ENCODE data around the gene CDC14A. TPM values are rescaled to one million over a fixed set of nuclear protein-coding genes. Genes with fewer than 3 reads are reported as not detected.

The CDC14A gene
- total and polyA plus RNA-seq, 2 donors (not counting 3 experiments of a cell fraction or from before 2014, with no cell fraction given), result 3.4 to 13.9 TPM

- no peaks in the 10 kb centered on the region for H3K9me1 ChIP-seq (replicated peaks; ENCODE audit: control insufficient read depth, extremely low read depth, insufficient read depth, low read length)
- H3K4me1 ChIP-seq (ENCODE audit: control insufficient read depth, extremely low read depth, insufficient read depth, low read length), result no peaks in the 10 kb centered on the region
- peaks cover 5 to 15% of the 10 kb centered on the region in 2 experiments for H3K36me3 ChIP-seq (ENCODE audit: control insufficient read depth in 2 of 2, extremely low read depth in 1 of 2, insufficient read depth in 2 of 2, low read length in 2 of 2)
- no TSS peak for BruUV-seq (replicated peaks)
- no peaks in the 10 kb centered on the region for H3K79me2 ChIP-seq (ENCODE audit: control insufficient read depth, insufficient read depth, low read length)
- H3K27ac ChIP-seq (ENCODE audit: insufficient read depth, low read depth, low read length), result no peak overlapping the region
- no peak overlapping the region for H2AFZ ChIP-seq (ENCODE audit: low read depth, low read length)
- intact Hi-C loops (cut with micrococcal nuclease), result no loop called here
- dilution Hi-C loops (cut with MboI; ENCODE audit: extremely low pct_ligation_motif_present, low sequenced_read_pairs), result no loop called here
- H4K20me1 ChIP-seq (replicated peaks; ENCODE audit: control insufficient read depth, extremely low read depth, insufficient read depth, low read length), result no peaks in the 10 kb centered on the region
- ChIA-PET CTCF (interaction anchor here (0.5 to 1.1 kb wide), 3 partner anchors 39 to 374 kb away, joined by 3 to 5 read pairs (median 4); no protein-coding TSS in a partner anchor), POLR2A (no interaction called here)
- DNase-seq (ENCODE audit: low read depth, low spot score) (no peak), FAIRE-seq (no peak)
- H3K9me3 ChIP-seq (replicated peaks; ENCODE audit: control insufficient read depth, insufficient read depth, low read length), result no peaks in the 10 kb centered on the region
- no peak overlapping the region for H3K9ac ChIP-seq (replicated peaks; ENCODE audit: extremely low read depth, insufficient read depth, low read length)
- no peak overlapping the region for H3K4me2 ChIP-seq (ENCODE audit: insufficient read depth, low read length)
- no peak for TF ChIP-seq JUN (IDR thresholded peaks at IDR 0.05; ENCODE audit: borderline replicate concordance, insufficient read depth, insufficient read length, low read depth)
- no peak for TF ChIP-seq EZH2 (IDR thresholded peaks at IDR 0.05; ENCODE audit: borderline replicate concordance, low read depth, low read length, severe bottlenecking)
- no peak for TF ChIP-seq MAX (IDR thresholded peaks at IDR 0.05; ENCODE audit: insufficient read depth, insufficient read length)
- no peak for TF ChIP-seq FOS (IDR thresholded peaks at IDR 0.05; ENCODE audit: borderline replicate concordance, insufficient read depth, low read length)
- TF ChIP-seq POLR2A (IDR thresholded peaks at IDR 0.05; ENCODE audit: low read depth, low read length), result no peak
- TF ChIP-seq GATA2 (IDR thresholded peaks at IDR 0.05; ENCODE audit: insufficient read depth, insufficient read length, low read depth, low read length), result no peak
- TF ChIP-seq MYC (IDR thresholded peaks at IDR 0.05; ENCODE audit: low read depth, low read length), result no peak
- no peak for TF ChIP-seq CTCF (IDR thresholded peaks at IDR 0.05; ENCODE audit: extremely low read depth in 1 of 2, insufficient read depth in 1 of 2, low read depth in 1 of 2, low read length in 2 of 2)
- no peak for TF ChIP-seq POLR2AphosphoS5 (IDR thresholded peaks at IDR 0.05; ENCODE audit: insufficient read depth, low read depth, low read length)
- H3K4me3 ChIP-seq (replicated peaks in 1 of 3; ENCODE audit: insufficient read depth in 1 of 3, low read depth in 1 of 3, low read length in 3 of 3), result no peak overlapping the region
- H3K27me3 ChIP-seq (ENCODE audit: control insufficient read depth in 2 of 2, insufficient read depth in 2 of 2, low read length in 2 of 2), result no peaks in the 10 kb centered on the region
Measured at GRCh38 chr1:100494393-100495084, 142.2 kb downstream of the CDC14A start.

Measured in endothelial cell of umbilical vein (primary cell).